ENCODE measurements around the gene LRMDA.

- TF ChIP-seq CTCF (conservative IDR thresholded peaks at IDR 0.05; ENCODE audit: low read depth, low read length) (no peak), EZH2 (IDR thresholded peaks at IDR 0.05; ENCODE audit: low read length, unreplicated experiment) (no peak)
Measured at GRCh38 chr10:76082956-76083355, 651.5 kb downstream of the LRMDA start.
